ENCODE results near the gene ACKR4.
A peak's percentile ranks its signal among the peaks of the same experiment; 100 is the strongest.
"Not testable (repeated sequence)": the region's sequence is repeated elsewhere in the genome, so short reads cannot be mapped to it uniquely, and the experiment has no call there.

The ACKR4 gene

DNA sequence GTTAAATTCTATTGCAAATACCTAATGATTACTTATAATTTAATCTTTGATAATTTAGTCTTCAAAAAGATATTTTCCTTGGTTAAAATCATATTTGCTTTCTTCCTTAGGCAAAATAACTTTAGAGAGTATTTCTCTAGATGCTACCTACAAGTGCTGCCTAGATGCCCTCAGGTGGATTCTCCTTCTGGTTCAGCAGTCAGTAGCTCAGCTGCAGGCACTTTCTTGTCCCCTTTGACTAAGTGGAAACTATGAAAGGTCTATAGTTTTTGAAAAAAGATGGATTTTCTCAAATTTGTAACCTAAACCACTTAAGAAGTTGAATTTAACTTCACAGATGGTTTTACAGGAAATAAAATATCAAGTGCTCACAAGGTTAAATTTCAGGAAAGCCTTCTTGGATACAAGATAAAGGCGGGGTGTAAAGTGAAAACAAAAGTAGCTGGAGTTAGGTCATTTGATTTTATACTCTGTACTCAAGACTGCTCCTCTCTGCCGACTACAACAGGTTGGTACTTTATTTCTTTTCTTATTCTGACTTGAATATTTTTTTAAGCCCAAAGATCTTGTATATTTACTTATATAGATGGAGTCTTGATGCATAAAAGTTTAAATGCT lies at the start of gene ACKR4:
Gene ACKR4 (plus strand): TSS at position 455 of the 618 bp plus-strand sequence. CDS start 3,128 bp downstream, outside the sequence.
- no peak for DNase-seq

DNA sequence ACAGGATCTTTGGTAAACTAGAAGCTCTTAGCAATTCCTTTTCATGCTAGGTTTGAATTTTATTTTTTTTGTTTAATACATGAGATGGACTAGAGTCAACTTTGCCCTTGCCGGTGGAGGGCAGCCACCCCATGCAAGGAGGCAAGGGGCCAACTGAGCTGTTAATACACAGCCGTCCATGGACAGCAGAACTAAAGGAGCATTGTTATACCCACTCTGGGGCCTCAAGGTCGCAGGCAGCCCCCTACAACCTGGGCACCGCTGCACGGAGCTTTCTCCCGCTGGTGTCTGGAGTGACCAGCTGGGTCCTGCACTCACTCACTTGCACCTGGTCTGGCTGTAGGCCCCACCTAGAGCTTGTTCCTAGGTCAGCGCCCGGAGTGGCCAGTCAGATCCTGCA lies 47.9 kb upstream of the ACKR4 start:
- no peak for DNase-seq

DNA sequence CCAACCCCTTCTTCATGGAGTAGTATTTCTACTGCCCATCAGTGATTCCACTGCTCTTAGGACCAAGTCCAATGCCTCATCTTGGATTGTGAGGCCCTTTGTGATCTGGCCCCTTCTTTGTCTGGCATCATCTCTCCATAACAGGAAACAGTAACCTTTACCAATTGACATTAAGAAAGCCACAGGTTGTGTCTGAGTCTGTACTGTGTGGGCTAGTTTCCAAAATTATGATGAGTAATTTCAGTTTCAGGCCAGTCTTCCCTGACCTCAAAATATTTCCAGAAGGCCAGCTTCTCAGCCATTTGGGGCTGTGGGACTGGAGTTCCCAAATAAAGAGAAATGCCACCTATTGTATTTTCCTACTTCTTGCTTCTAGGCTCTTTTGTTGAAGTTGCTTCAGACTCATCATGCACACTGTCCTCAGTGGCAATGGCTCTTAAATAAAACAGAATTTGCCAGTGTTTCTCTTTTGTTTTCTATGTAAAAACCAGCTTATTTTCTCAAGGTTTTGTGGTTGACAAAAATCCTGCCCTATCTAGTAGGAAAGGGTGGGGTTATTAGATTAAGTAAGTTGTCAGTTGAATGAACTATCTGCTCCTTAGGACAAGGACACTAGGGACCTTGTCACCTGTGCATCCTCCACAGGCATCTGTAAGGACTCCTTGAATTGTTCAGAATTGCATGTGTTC lies 47.0 kb upstream of the ACKR4 start:
- peak; percentile 15 for DNase-seq

DNA sequence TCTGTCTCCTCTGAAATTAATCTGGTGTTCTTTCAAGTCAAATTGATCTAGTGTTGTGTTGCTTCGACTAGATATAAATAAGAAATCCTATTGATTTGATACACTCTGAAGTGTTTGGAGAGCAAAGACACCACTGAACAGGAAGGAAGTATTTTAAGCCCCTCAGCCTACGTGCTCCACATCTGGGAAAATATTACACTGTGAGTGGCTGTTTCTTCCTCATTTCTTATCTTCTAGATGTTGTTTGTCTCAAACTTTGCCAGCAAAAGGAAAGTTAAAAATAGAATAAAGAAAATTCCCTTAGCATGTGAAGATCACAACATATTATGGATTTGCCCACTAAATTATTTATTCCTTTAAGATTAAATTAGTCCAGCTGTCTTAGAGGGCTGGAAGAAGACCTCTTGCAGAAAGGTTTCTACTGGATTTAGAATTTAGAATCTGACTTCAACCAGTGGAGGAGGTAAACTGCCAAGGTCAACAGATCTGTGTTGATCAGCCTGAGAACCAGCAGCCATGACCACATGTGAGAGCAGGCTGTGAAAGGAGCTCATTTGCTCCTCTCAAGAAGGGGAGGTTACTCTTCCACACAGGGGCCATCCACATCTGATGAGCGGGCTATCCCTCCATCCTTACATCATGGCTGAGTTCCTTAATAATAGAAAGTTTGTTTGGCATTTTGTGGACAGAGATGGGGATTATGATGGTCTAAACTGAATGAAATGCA lies 46.3 kb upstream of the ACKR4 start:
- DNase-seq = no peak

DNA sequence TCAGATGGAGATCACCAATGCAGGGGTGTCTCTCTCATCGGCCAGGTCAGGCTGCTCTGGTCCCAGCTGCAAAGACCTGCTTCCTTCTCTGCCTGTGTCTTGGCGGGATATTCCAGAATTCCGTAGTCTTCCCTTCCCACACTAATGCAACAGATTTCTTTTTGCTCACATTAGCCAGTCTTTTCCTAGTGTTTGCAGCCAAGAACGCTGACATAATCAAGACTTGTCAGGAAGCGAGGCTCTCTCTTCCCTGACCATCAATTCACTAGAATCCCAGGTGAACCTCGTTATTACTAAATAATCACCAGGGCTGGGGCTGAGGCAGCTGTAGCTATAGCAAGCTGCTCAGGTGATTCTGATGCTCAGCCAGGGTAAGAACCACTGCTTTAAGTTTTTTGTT lies 43.2 kb upstream of the ACKR4 start:
- DNase-seq = no peak

DNA sequence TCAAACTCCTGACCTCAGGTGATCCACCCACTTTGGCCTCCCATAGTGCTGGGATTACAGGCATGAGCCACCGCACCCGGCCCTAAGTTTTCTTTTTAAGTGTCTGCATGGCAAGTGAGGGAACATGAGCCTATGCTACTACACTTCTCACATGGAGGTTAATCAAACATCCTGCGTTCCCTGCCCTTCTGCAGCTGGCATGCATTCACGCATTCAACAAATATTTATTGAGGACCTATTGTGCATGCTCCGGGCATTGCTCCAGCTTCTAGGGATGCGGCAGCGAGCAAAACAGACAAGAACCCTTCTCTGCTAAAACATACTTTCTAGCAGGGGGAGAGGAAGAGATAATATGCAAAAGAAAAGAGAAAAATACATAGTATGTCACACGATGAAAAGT lies 42.6 kb upstream of the ACKR4 start:
- DNase-seq = no peak

DNA sequence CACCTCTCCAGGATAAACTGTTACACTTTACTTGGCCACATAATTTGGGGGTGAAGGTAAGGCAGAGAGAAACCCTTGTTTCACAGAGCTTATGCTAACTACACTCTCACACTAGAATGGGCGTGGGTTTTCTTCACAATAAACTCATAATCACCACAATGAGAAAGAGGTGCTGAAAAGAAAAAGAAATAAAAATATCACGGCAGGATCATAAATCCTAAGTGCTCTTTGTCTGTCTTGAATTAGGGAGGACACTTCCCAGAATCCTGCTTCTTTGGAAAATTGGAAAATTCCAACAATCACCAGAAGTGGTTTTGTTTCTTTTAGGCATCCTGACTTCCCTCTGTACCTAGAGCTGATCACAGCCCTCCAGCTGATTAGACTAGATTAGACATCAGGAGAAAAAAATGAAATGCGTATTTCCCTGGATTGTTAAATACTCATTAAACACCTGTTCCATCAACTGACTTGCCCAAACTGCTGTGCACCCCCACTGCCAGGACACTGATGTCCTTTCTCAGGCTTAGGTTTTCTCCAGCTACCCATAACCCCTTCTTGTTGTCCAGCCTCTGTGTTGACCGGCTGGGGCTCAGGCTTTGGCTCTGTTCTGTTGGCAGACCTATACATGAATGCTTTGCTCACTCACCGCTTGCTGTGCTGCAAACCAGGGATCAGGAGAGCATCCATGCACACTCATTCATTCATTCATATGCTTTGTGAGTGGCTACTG lies 41.6 kb upstream of the ACKR4 start:
- no peak for DNase-seq

DNA sequence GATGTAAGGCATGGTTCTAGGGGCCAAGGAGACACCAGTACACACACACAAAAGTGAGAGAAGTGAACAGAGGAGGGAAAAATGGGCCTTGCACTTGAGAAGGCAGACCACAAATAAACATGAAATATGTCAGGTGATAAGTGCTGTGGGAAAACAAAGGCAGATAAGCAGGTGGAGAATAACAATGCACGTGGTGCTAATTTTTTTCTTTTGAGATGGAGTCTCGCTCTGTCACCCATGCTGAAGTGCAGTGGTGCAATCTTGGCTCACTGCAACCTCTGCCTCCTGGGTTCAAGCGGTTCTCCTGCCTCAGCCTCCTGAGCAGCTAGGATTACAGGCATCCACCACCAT lies 41.1 kb upstream of the ACKR4 start:
- DNase-seq = not testable (repeated sequence)

DNA sequence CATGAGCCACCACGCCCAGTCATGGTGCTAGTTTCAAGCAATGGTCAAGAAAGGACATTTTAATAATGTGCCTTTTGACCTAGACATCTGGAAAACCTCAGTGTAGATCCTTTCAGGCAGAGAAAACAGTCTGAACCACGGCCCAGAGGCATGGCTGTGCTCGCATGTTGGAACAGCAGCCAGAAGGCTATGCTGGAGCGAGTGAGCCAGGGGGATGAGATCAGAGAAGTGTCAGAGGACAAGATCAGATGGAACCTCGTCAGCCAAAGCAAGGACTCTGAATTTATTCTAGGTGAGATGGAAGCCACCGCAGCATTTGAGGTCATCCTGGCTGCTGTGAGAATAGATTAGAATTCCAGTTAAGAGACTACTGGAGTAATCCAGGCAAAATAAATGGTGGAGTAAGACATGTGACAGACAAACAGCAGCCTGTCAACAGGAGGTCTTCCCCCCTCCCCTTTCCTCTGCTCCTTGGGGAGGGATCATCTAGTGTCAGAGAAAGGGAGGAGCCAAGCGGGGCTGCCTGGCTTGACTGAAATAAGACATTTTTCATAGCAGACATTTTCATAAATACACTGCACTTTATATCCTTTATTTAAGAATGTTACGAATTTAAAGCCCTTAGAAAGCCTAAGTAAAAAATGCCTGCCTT lies 40.4 kb upstream of the ACKR4 start:
- no peak for DNase-seq

DNA sequence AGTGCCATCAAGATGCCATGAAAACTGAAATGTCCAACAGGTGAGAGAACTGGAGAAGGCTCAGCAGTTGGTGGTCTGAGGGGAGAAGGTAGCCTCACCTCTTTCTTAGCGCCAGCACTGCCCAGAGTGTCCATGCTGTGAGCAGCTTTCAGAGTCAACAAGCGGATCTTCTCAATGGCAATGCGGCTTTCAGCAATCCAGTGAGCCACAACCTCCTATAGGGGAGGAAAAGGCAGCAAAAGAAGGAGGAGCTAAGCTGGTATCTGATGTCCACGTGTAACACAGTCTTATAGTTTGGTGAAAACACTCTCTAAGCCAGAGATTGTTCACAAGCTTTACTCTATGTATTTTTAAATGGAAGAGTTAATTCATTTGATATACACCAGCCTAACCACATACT lies 36.1 kb upstream of the ACKR4 start:
- no peak for DNase-seq

DNA sequence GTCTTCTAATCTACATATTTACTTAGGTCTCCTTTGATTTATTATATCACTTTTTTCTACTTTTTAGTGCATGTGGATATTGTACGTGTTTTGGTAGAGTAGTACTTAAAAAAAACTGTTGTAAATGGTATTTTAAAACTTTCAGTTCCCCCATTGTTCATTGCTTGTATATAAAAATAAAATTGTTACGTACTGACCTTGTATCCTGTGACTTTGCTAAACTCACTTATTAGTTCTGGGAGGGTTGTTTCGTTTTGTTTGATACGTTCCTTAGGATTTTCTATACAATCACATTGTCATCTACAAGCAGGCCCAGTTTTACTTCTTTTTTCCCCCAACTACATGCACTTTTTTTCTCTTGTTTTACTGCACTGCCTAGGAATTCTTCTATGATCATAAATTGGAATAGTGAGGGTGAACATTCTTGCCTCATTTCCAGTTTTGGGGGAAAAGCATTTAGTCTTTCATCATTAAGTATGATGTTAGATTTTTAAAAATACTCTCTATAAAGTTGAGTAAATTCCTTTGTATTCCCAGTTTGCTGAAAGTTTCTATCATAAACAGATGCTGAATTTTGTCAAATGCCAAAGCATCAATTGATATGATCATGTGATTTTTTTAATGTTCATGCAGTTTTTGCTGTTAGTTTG lies 33.5 kb upstream of the ACKR4 start:
- no peak for DNase-seq

DNA sequence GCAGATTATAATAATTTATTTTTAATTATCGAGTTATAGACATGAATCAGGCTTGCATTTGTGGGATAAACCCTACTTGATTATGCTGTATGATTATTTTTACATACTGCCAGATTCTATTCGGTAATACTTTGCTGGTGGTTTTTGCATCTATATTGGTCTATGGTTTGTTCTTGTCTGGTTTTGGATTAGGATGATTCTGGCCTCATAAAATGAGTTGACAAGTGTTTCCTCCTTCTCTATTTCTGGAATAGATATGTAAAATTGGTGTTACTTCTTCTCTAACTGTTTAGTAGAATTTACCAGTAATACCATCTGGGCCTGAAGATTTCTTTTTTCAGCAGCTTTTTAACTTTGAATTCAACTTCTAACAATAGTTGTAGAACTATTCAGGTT lies 33.0 kb upstream of the ACKR4 start:
- no peak for DNase-seq

DNA sequence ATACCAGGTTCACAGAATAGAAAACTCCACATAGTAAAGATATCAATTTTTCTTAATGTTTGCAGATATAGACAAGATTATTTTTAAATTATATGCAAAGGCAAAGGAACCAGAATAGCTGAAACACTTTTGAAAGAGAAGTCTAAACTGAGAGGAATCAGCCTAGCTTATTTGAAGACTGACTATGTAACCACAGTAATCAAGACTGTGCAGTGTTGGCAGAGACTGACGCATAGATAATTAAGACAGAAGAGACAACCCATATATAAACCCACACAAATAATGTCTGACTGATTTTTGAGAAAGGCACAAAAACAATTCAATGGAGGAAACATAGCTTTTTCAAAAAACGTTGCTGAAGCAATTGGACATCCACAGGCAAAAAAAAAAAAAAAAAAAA lies 28.6 kb upstream of the ACKR4 start:
- DNase-seq = no peak

DNA sequence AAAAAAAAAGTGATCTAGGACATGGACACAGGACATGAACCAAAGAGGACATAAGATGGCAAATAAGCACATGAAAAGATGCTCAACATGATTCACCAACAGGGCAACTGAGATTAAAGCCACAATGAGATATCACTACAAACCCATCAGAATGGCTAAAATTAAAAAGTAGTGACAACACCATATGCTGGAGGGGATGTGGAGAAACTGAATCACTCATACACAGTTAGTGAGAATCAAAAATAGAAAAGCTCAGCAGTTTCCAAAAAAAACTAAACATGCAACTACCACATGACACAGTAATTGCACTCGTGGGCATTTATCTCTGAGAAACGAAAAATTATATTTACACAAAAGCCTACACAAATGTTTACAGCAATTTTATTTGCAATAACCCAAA lies 27.9 kb upstream of the ACKR4 start:
- DNase-seq = no peak

DNA sequence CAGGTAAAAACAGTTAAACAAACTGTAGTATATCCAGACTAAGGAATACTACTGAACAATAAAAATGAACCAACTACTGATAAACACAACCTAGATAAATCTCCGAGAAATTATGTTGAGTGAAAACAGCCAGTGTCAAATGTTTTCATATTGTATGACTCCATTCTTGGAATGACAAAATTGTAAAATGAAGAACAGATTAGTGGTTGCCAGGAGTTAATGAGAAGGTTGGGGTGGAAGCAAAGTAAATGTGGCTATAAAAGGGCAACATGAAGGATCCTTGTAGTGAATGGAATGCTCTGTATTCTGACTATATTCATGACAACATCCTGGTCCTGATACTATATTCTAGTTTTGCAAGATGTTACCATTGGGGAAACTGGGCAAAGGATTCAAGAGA lies 27.5 kb upstream of the ACKR4 start:
- no peak for DNase-seq

DNA sequence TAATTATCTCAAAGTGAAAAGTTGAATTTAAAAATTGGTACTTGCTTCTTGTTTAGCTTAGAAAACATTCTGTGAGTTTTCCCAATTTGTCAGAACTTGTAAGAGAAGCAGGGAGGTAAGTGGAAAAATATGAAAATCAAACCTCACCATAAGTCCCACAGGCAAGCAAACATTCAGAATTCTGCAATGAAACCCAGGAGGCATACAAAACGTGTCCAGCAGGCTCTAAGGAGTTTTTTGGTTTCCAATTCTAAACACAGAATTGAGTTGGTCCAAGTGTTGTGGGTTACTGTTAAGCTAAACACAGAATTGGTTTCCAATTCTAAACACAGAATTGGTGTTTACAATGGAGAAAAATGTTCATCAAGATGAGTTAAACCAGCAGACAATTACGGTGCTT lies 27.1 kb upstream of the ACKR4 start:
- DNase-seq = no peak

DNA sequence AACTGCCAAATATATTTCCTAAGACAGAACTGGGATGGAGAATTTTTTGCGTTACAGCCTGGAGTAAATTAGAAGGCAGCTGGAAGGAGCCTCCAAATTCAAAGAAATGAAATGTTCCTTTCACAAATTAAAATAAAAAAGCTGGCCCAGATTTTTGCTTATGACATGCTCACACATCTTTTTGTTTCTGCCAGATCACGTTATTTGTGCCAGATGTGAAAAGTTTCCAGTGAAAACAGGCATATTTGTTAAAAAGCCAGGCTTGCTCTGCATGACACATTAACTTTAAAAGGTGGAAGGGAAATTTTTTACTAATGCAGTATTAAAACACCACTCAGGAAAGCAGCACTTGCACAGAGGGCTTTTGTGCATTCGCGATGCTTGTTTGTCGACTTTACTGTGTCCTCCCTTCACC lies 23.3 kb upstream of the ACKR4 start:
- no peak for DNase-seq

DNA sequence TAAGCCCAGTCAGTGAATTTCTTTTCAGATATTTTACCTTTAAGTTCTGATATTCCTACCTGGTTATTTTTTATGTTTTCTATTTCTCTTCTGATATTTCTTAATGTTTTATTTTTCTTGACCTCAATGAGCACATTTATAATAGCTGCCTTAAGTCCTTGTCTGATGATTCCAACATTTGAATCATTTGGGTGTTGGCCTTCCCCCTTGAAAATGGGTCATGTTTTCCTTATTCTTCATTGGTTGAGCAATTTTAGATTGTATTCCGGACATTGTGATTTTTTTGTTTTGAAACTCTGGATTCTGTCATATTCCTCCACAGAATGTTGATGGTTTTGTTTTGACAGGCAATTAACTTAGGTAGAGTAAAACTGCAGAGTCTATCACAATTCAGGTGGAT lies 9.7 kb upstream of the ACKR4 start:
- DNase-seq = no peak

DNA sequence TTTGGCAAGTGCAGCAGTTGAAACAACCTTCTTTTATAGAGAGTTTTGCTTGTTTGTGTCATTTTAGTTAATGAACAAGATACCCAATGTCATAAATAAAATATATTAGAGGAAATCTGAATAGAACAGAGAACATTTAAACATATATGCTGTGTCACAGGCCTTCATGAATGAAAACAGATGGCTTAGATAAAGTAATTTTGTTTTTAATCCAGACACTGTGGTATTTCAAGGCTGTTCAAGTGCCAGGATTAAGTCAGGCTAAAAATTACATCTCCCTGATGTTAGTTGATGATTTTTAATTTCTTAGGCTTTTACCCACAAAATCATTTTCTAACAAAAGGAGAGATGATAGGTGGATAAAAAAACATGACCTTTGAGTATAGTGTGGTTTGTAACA lies 4.9 kb upstream of the ACKR4 start:
- DNase-seq = no peak

DNA sequence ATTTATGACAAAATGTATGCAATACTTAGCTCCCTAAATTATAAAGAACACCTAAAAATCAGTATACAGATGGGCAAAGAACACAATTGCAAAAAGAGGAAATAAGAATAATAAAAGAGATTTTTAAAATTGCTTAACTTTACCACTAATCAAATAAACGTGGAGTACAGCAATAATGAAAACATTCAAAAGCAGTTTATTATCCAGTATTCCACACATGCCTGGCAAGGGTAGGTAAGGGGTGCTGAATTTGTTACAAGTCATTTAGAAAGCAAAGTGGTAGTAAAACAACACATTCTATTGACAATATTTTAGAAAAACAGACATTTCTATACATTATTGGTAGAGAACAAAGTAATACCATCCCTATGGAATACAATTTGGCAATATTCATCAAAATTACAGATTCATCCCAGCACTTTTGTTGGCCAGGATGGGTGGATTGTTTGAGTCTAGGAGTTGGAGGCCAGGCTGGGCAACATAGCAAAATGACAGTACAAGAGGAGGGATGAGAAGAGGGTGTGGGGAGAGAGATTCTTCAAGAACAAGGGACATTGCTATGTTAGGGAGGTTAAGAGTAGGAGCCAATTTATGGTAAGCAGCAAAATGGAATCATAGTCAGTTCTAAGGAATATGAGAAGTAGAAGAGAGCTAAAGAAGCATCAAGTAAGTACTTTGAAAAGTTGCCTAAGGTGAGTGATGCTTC lies 3.7 kb upstream of the ACKR4 start:
- DNase-seq = no peak

DNA sequence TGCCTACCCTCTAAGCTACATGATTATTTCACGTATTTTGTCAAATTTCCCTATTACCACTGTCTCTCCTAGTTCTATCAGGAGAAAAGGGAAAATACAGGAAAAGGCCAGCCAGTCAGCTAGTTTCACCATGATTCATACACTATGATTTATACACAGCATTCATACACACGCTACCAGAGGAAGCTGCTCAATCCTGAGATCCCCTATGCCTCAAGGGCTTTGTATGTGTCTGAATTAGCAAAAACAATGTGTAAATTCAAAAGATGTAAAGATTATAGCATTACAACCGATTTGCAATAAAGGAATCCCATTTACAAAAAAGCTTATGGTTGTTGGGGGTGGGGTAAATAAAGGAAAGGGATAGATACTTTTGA lies 3.1 kb upstream of the ACKR4 start:
- no peak for DNase-seq

DNA sequence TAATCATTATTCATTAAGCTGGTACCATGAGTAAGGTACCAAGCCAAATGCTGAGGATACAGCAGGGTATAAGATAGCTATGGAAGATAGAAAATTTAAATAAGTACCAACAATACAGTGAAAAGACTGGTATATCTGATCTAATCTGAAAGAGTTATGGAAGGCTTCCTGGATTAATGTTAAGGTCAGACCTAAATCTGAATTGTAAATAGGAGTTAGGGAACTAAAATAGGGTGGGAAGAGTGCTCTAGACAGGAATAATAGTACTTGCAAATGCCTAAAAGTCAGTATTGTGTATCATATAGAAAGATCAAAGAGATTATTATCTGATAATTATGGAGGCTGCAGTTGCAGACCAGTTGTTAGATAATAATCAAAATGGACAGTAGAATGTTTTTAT lies 2.6 kb upstream of the ACKR4 start:
- no peak for DNase-seq

Measured in activated CD4-positive, alpha-beta T cell treated with anti-CD3 and anti-CD28 coated beads for 48 hours (primary cell).